ENCODE results near the gene DLG2. TPM values are rescaled to one million over a fixed set of nuclear protein-coding genes. Genes with fewer than 3 reads are reported as not detected.

Gene DLG2
- total RNA-seq, 1 experiment from 2014 or later = 17.5 TPM

- peaks cover 22% of the 10 kb centered on the region for H3K4me1 Mint-ChIP-seq
- no peak for DNase-seq (ENCODE audit: low spot score)
- H3K27me3 Mint-ChIP-seq (ENCODE audit: low read depth) = no peaks in the 10 kb centered on the region
- ChIA-PET POLR2A (no interaction called here), CTCF (interaction anchor here (0.5 to 0.9 kb wide), 2 partner anchors 402 to 491 kb away, joined by 3 read pairs; no protein-coding TSS in a partner anchor)
- no peaks in the 10 kb centered on the region for H3K36me3 Mint-ChIP-seq
- TF ChIP-seq NR1H2 (CRISPR knock-in tag; IDR thresholded peaks at IDR 0.05) (no peak), IRF2 (CRISPR knock-in tag; IDR thresholded peaks at IDR 0.05; ENCODE audit: borderline replicate concordance, low read depth) (no peak), TP53 (CRISPR knock-in tag; IDR thresholded peaks at IDR 0.05) (no peak), CREB1 (CRISPR knock-in tag; IDR thresholded peaks at IDR 0.05) (no peak), FOXP1 (CRISPR knock-in tag; IDR thresholded peaks at IDR 0.05; ENCODE audit: borderline replicate concordance) (no peak), TEAD4 (CRISPR knock-in tag; IDR thresholded peaks at IDR 0.05) (no peak), ZNF416 (CRISPR knock-in tag; IDR thresholded peaks at IDR 0.05) (no peak), EMX1 (CRISPR knock-in tag; IDR thresholded peaks at IDR 0.05) (no peak)
- no peak overlapping the region for H3K4me3 Mint-ChIP-seq
- no peak overlapping the region for H3K27ac Mint-ChIP-seq
- H3K9me3 Mint-ChIP-seq = no peaks in the 10 kb centered on the region
- no peak for ATAC-seq
Measured at GRCh38 chr11:83694191-83694910, 1932.8 kb downstream of the DLG2 start.

DNA sequence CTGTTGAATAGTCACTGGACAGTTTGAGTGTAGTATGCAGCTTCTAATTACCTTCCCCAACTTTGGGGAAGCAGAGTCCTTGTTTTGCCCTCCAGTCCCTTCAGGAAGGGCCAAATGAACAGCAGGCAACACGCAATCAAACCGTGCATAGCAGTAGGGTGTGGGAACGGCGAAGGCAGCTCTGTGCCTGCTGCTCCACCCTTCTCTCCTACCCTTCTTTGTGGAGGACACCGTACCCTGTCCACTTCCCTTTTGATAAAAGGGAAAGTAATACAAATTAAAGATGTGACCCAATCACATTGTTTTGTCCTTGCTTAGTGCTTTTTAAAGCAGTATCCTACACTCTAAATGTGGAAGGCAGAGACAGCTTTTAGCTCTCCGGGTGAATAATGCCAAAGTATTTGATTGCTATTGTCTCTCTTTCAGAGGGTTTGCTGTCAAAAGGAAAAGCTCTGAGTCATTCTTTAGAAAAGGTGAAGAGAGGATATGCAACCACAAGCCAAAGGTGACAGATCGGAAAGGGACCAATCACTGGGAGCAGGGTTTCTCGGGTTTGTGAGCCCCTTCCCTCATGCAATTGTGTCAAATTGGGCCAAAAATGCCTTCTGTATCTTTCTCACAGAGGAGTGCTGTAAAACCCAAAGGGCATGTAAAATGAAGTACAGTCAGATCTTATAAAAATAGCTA, 1933.7 kb downstream of the DLG2 start:
- Mint-ChIP-seq H3K27ac (no peak overlapping the region), H3K4me3 (no peak overlapping the region), H3K36me3 (no peaks in the 10 kb centered on the region), H3K4me1 (peaks cover 22% of the 10 kb centered on the region), H3K27me3 (ENCODE audit: low read depth) (no peaks in the 10 kb centered on the region), H3K9me3 (no peaks in the 10 kb centered on the region)
- CTCF ChIA-PET = no interaction called here
- ATAC-seq (peak; percentile 61), DNase-seq (ENCODE audit: low spot score) (no peak)
- POLR2A ChIA-PET = no interaction called here
- TF ChIP-seq CREM (CRISPR knock-in tag; IDR thresholded peaks at IDR 0.05) (no peak), RELA (CRISPR knock-in tag; IDR thresholded peaks at IDR 0.05; ENCODE audit: borderline replicate concordance) (no peak), ETV6 (CRISPR knock-in tag; IDR thresholded peaks at IDR 0.05) (no peak), HMGA2 (CRISPR knock-in tag; IDR thresholded peaks at IDR 0.05) (no peak), JAZF1 (CRISPR knock-in tag; IDR thresholded peaks at IDR 0.05) (no peak), MXD4 (CRISPR knock-in tag; IDR thresholded peaks at IDR 0.05; ENCODE audit: borderline replicate concordance) (no peak), NR2C2 (CRISPR knock-in tag; IDR thresholded peaks at IDR 0.05) (no peak), CREB1 (CRISPR knock-in tag; IDR thresholded peaks at IDR 0.05) (no peak), NR3C1 (CRISPR knock-in tag; conservative IDR thresholded peaks at IDR 0.05; ENCODE audit: low read depth) (no peak), TP53 (CRISPR knock-in tag; IDR thresholded peaks at IDR 0.05) (no peak), SOX15 (CRISPR knock-in tag; IDR thresholded peaks at IDR 0.05) (no peak), SP1 (CRISPR knock-in tag; conservative IDR thresholded peaks at IDR 0.05) (no peak), GABPB1 (CRISPR knock-in tag; IDR thresholded peaks at IDR 0.05) (no peak), IRF2 (CRISPR knock-in tag; IDR thresholded peaks at IDR 0.05; ENCODE audit: borderline replicate concordance, low read depth) (no peak), FOXP4 (CRISPR knock-in tag; IDR thresholded peaks at IDR 0.05) (no peak), NFATC4 (CRISPR knock-in tag; IDR thresholded peaks at IDR 0.05) (no peak), ARID4B (CRISPR knock-in tag; IDR thresholded peaks at IDR 0.05; ENCODE audit: borderline replicate concordance) (no peak)
- TF ChIP-seq, protein P1, sequence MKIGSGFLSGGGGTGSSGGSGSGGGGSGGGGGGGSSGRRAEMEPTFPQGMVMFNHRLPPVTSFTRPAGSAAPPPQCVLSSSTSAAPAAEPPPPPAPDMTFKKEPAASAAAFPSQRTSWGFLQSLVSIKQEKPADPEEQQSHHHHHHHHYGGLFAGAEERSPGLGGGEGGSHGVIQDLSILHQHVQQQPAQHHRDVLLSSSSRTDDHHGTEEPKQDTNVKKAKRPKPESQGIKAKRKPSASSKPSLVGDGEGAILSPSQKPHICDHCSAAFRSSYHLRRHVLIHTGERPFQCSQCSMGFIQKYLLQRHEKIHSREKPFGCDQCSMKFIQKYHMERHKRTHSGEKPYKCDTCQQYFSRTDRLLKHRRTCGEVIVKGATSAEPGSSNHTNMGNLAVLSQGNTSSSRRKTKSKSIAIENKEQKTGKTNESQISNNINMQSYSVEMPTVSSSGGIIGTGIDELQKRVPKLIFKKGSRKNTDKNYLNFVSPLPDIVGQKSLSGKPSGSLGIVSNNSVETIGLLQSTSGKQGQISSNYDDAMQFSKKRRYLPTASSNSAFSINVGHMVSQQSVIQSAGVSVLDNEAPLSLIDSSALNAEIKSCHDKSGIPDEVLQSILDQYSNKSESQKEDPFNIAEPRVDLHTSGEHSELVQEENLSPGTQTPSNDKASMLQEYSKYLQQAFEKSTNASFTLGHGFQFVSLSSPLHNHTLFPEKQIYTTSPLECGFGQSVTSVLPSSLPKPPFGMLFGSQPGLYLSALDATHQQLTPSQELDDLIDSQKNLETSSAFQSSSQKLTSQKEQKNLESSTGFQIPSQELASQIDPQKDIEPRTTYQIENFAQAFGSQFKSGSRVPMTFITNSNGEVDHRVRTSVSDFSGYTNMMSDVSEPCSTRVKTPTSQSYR (CRISPR knock-in tag; IDR thresholded peaks at IDR 0.05) = no peak
- TF ChIP-seq, protein P2, sequence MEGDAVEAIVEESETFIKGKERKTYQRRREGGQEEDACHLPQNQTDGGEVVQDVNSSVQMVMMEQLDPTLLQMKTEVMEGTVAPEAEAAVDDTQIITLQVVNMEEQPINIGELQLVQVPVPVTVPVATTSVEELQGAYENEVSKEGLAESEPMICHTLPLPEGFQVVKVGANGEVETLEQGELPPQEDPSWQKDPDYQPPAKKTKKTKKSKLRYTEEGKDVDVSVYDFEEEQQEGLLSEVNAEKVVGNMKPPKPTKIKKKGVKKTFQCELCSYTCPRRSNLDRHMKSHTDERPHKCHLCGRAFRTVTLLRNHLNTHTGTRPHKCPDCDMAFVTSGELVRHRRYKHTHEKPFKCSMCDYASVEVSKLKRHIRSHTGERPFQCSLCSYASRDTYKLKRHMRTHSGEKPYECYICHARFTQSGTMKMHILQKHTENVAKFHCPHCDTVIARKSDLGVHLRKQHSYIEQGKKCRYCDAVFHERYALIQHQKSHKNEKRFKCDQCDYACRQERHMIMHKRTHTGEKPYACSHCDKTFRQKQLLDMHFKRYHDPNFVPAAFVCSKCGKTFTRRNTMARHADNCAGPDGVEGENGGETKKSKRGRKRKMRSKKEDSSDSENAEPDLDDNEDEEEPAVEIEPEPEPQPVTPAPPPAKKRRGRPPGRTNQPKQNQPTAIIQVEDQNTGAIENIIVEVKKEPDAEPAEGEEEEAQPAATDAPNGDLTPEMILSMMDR (IDR thresholded peaks at IDR 0.05) = no peak

Measured in WTC11 (cell line).